ENCODE data around the gene NFIL3.
"Not testable (repeated sequence)": the region's sequence is repeated elsewhere in the genome, so short reads cannot be mapped to it uniquely, and the experiment has no call there.

Gene NFIL3

GRCh38 chr9:91423785-91424402, at the start of gene NFIL3:
Gene NFIL3 (minus strand): TSS chr9:91423832. CDS start chr9:91410734, 13,098 bp downstream.
- DNase-seq: peak; percentile 15 to 28

- DNase-seq: not testable (repeated sequence)
Measured at GRCh38 chr9:91471524-91471923, 47.9 kb upstream of the NFIL3 start.

- no peak for DNase-seq
Measured at GRCh38 chr9:91465420-91465819, 41.8 kb upstream of the NFIL3 start.

GRCh38 chr9:91458906-91459305, 35.3 kb upstream of the NFIL3 start:
- DNase-seq: no peak

- DNase-seq: no peak
Measured at GRCh38 chr9:91452844-91453243, 29.2 kb upstream of the NFIL3 start.

- no peak for DNase-seq
Measured at GRCh38 chr9:91451431-91452270, 28.0 kb upstream of the NFIL3 start.

- no peak for DNase-seq
Measured at GRCh38 chr9:91445135-91445534, 21.5 kb upstream of the NFIL3 start.

GRCh38 chr9:91443994-91444392, 20.4 kb upstream of the NFIL3 start:
- DNase-seq: no peak

GRCh38 chr9:91443321-91443993, 19.8 kb upstream of the NFIL3 start:
- no peak for DNase-seq

GRCh38 chr9:91436841-91437240, 13.2 kb upstream of the NFIL3 start:
- DNase-seq: no peak

GRCh38 chr9:91433180-91433579, 9.5 kb upstream of the NFIL3 start:
- DNase-seq: no peak

GRCh38 chr9:91431485-91431884, 7.9 kb upstream of the NFIL3 start:
- DNase-seq: no peak

- DNase-seq: no peak
Measured at GRCh38 chr9:91429501-91429900, 5.9 kb upstream of the NFIL3 start.

- DNase-seq: no peak
Measured at GRCh38 chr9:91428927-91429351, 5.3 kb upstream of the NFIL3 start.

- no peak for DNase-seq
Measured at GRCh38 chr9:91428436-91428835, 4.8 kb upstream of the NFIL3 start.

- DNase-seq: no peak
Measured at GRCh38 chr9:91427873-91428272, 4.2 kb upstream of the NFIL3 start.

- DNase-seq: peak in 1 of 2 experiments; percentile 5
Measured at GRCh38 chr9:91426123-91426745, 2.6 kb upstream of the NFIL3 start.

GRCh38 chr9:91425271-91425670, 1.6 kb upstream of the NFIL3 start:
- no peak for DNase-seq

GRCh38 chr9:91424403-91425176, 958 bp upstream of the NFIL3 start:
- no peak for DNase-seq

GRCh38 chr9:91422758-91423711, 597 bp downstream of the NFIL3 start:
- DNase-seq: no peak
